Activated gamma-delta T cell (primary cell): ENCODE measurements around the gene PRDM11.

Source experiments
- DNase-seq: peaks from one replicate; lab custom pipeline; 2025; lab: John Stamatoyannopoulos, UW

Gene PRDM11

DNA sequence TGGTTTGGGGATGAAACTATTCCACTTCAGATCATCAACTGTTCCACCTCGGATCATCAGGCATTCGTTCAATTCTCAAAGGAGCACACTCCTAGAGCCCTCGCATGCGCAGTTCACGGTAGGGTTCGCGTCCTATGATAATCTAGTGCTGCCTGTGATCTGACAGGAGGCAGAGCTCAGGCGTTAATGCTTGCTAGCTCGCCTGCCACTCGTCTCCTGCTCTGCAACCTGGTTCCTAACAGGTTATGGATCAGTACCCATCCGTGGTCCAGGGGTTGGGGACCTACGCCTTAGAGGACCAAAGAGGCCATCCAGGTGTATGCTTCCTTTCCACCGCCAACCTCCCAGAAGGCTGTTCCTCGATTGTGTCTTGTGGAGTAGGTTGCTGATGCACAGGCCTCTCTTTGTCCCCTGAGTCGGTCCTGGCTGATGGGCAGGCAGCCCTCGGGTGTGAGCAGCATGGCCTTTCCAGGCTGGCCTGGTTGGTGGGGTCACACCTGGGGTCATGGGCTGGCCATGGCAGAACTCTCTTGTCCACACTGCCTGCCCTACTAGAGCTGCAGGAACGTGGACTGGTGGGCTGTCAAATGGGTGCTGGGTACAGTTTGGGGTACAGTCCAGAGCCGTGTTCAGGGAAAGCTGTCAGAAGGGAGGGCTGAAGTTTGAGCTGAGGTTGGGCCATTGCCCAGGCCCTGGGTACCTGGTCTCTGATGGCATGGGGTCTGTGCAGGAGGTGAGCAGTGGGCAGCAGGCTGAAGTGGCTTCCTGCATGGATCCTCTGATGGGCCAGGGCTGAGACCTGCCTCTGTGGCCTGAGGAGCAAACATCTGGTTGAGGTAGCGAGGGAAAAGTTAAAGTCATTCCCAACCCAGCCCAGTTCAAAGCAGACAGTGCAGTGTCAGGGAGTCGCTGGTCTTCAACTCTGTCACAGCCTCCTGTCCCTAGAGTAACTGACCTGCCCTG lies 11.1 kb downstream of the PRDM11 start:
- no peak for DNase-seq

DNA sequence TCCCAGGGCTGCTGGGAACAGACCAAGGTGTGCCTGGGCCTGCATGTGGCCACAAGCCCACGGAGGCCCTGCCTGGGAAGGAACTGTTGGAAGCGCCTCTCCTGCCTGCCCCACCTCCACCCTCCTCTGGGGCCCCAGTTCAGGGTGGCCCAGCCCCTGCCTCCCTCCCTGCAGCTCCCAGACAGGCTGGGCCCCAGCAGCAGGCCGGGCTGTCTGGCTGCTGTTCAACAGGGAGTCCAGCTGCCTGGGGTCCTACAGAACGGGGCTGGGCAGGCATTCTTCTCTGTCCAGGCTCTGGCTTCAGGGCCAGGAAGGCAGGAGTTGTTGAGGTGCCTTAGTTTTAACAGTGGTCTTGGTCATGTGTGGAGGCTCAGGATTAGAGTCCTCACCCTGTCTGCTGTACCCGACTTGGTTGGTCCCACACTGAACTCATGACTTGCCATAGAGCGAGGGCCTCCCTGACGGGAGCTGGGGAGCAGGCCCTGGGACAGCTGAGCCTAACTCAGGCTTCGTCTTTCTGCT lies 11.8 kb downstream of the PRDM11 start:
- DNase-seq: no peak

DNA sequence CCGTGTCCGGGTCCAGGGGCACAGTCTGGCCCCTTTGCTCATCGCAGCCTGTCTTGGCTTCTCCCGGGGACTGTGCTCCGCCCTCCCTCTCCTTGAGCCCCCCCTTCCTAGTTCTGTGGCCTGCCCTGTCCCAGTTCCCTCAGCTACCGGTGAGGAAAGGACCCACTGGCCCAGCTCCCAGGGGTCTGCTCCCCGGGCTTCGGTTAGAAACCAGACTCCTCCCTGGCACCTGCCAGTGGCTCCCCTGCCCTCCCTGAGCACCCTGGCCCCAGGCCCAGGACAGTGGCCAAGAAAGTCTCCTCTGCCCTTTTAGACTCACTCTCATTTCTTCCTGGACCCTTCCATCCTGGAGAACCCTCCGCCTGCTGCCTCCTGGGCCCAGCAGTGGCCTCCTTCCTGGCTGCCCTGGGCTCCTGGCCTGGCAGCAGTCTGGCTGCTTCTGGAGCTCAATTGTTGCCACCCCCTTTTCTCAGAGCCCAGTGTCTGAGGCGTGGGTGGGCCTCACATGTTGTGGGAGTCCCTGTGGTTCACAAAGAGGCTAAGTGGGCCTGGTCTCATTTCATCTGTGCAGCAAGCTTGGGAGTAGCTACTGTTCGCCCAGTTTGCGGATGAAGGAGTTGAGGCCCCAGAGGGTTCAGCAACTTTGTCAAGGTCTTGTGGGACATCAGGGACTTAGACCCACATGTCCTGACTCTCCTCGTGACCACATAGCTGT lies 12.6 kb downstream of the PRDM11 start:
- DNase-seq: no peak

DNA sequence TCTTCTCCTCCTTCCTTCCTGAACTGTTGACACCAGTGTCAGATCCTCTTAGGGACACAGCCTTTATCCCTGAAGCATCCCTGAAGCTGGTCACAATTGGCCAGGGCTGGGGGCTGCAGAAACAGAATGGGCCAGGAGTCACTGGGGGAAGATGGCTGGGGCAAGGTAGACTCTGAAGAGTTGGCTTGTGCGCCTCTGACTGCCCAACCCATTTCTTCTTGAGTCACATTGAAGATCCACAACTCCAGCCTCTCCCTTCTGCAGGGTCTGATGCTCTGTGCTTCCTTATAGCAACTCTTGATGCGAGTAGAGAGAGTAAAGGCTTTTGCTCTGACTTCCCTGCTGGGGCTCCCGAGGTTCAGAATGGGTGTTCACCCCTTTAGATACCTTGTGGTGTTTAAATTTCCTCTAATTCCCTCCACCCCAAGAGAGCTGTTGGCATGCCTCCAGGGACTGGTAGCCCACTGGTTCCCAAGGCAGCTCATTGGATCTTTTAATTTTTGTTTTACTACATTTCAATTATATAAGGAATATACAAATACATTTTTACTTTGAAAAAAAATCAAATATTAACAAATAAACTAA lies 13.4 kb downstream of the PRDM11 start:
- DNase-seq: no peak

DNA sequence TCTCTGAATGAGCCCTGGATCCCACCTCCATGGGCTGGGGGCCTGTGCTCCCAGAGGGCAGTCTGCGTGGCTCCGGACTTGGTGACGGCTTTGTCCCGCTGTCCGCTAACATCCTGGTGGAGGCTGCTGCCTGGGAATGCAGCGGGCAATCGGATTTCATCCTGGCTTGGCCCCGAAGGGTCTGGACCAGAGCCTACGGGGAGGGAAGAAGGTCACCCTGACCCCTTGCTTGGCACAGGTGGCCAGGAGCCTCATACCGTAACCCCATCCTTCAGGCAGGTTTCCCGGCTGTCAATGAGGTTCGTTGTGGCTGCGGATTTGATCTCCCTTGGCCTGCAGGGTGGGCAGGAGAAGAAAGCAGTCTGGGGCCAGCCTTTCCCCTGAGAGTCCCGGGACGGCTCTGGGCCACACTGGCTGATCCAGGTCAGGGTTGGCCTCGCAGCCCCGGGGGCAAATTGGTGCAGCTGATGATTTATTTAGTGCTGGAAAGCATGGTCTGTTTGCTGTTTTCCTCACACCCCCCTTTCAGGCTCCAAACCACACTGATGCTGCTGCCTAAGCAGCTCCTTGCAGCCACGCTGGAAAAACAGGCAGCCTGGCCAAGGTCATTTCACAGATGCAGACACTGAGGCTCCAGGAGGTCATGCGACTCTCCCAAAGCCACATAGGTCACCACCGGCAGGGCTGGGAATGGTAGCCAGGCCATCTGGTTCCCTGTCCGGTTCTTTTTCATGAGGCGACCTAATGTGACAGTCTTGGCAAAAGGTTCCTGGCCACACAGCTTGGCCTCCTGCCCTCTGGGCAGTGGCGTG lies 15.0 kb downstream of the PRDM11 start:
- DNase-seq: no peak

DNA sequence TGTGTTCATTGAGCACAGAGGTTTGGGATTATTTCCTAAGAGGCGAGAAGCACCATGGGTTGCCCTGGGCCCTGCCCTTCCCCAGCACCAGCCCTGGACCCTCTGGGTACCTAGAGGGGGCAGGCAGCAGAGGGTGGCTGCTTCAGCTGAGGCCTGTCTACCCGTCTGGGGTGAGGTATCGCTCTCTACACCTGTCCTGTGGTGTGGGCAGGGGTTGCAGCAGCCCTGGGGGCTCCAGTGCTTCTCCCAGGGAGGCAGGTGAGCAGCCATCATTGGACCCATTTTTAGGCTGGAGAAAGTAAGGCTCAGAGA lies 15.6 kb downstream of the PRDM11 start:
- DNase-seq: no peak

DNA sequence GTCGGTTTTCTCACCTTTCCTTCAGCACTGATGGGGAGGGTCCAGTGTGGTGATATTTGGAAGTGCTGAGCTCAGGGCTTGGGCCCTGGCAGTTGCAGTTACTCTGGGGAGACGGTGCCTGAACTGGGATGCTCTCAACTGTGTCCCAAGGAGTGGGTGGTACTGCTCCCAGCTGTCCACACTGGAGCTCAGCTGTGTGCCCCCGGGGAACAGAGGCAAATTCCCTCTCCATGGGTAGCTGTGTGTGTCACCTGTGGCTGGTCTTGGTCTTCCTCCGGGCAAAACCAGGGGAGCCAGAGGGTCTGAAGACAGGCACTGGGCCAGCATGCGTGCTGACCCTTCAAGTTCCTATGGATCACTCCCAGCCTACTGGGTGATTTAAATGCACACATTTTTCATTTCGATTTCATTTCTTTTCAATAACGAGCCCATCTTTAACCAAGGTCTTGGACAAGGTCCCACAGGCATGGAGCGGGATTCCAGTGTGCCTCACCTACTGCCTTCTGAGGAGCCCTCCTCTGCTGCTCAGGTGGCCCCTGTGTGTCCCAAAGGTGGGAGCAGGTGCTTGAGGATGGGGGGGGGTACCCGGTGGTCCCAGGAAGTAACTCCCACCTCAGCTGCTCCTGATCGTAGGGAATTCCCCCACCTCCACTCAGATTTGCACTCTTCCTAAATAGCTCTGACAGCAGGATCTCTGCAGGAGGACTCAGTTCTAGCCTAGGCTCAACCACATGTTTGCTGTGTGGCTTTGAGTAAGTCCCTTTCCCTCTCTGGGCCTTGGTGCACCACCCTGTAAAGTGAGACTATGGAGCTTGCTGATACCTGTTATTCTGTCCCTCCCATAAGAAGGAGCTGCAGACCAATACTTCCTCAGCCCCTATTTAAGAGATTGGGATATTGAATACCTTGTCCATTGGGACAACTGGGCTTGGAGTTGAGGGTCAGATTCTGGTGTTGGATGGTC lies 16.8 kb downstream of the PRDM11 start:
- DNase-seq: no peak

DNA sequence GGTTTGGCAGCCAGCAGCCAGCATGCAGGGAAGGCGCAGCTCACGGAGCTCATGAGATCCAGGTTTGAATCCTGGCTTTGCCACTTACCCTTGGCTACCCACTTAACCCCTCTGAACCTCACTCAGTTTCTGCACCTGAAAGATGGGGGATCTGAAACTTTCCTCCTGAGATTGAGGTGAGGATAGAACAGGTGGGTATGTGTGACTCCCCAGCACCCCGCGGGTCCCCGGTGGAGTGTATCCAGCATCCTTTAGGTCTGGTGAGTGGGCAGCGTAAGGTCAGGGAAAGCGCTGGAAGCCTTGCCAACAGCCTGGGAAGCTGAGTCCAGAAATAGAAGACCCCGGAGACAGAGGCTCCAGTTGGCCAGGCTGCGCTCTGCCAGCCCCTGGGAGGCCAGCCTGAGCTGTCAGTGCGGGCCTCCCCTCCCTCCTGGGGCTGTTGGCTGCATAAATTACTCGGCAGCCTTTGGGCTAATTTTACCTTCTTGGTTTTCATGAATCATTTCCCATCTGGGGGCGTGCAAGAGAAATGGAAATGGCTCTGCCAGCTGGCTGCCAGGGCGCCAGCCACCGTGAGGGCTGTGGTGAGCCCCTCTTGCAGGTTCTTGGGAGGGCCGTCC lies 17.6 kb downstream of the PRDM11 start:
- no peak for DNase-seq

DNA sequence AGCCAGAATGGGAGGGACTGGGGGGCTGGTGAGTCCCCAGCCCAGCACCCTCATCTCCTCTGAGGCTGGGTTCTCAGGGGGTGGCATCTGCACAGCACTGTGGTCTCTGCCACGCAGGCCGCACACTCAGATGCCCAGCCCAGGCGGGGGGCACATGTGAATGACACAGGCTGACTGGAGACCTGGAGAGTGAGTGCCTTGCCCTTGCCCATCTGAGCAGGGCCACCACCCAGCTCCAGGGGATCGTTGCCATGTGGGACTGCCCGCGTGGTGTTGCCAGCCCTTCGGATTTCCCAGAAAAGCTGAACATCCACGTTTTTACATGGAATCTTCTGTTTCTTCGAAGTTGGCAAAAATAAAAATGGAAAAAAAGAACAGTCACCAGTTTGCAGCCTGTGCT lies 18.9 kb downstream of the PRDM11 start:
- no peak for DNase-seq

DNA sequence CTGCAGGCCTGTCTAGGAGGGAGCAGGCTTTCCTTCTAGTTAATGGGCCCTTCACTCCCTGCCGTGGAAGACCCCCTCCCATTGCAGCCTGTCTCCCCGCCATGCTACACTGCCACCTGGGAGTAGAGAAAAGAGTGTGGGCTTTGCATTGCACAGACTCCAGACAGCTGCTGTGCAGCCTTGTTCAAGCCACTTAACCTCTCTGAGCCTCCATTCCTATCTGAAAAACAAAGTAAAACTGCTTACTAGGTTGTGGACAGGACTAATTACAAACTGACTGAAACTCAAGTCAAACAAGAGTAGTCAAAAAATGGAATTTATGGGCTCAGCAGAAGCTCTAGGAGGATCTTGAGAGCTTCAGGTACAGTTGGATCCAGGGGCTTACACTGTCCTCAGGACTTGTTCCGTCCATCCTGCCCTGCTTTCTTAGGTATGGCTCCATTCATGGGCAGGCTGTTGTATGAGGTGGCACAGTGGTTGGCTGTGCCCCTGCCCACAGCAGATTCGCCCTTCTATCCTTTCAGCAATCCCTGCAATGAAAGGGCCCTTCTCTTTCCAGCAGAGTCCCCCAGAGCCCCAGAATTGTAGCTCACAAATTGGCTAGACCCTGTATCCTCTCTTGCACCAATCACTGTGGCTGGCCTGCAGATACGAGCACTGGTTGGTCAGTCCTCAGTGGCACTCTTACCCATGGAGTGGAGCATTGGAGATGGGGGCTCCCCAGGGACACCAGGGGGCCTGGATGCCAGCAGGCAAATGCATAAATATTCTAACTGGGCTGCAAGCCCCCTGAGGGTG lies 19.6 kb downstream of the PRDM11 start:
- DNase-seq: no peak

DNA sequence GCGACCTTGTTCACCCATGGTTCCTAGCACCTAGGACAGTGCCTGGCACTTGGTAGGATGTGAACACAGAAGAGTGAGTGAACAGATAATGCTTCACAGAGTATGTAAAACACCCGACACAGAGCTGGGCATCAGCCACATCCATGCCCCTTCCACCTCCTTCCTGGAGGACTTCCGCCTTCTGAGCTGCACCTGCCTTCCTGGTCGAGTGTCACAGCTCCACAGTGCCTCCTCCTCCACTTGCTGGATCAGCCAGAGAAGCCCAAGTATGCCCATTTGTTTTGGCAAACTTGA lies 20.1 kb downstream of the PRDM11 start:
- no peak for DNase-seq

DNA sequence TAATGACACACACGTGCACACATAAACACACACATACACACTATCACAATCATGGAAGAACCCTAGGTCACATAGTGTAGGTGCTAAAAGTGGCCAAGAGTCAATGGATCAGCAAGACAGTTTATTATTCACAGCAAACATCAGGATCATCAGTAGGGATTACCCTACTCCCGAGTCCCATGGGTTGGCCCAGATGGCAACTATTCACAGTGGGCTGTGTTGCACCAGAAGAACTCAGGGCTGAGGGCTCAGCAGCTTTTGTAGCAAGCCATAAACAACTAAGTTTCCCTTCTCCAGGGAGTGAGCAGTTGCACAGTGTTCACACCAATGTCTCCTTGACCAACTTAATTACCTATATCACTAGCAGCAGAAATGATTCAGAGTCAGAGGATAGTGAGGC lies 20.8 kb downstream of the PRDM11 start:
- DNase-seq: no peak

DNA sequence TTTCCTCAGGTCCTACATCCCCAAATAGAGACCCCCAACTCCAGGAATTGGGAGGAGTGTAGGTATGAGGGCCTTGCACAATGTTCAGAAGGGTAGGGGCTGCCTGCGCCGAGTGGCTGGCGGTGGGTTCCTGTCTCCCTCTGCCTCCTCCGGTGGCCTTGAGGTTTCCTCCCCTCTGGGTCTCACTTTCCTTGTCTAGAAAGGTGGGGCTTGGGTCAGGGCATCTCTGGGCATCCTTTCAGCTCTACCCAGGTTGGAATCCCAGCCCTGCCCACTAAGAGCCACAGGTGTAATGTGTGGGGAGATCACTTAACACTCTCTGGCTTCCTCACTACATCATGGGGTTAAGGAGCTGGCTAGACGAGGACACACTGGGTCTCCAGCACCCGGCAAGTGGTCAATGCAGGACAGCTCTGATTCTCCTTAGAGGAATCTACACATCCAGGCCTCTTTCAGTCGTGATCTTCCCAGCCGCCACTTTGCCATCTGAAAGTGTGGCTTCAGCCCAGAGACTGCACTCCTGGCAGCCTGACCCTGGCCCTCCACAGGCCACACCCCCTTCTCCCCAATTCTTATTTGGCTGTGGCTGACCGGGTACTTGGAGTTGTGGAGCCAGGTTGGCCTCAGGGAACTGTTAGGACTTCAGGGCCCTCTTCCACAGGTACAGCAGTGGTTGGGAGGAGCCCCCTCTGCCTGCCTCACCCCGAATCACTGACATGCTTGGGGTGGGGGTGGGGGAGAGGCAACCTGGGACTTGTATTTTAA lies 22.1 kb downstream of the PRDM11 start:
- no peak for DNase-seq

DNA sequence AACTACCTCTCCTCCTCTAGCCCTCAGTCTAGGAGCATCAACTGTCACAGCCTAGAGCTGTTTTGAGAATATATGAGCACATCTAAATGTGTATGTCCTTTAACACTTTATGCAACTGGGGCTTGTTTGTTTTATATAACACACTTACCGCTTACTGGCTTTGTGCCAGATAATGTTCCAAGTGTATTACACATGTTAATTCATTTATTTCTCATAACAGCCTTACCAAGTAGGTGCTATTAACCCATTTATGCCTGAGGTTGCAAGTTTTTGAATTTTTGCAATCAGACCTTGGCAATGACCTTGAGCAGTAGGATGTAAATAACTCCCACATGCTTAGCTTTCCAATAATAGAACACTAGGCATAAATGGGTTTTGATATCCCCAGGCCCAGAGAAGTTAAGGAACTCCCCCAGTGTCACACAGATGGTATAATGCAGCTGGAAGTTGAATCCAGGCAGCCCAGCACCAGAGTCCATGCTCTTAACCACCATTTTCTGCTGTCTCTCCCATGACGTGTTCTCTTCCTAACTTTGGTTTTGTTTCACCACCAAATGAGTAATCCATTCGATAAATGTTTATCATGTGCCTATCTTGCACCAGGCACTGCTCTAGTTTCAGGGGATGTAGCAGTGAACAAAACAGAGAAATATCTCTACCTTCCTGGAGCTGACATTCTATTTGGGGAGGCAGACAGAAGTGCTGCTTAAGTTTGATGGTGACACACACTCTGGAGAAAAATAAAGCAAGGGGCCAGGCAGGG lies 23.1 kb downstream of the PRDM11 start:
- no peak for DNase-seq

DNA sequence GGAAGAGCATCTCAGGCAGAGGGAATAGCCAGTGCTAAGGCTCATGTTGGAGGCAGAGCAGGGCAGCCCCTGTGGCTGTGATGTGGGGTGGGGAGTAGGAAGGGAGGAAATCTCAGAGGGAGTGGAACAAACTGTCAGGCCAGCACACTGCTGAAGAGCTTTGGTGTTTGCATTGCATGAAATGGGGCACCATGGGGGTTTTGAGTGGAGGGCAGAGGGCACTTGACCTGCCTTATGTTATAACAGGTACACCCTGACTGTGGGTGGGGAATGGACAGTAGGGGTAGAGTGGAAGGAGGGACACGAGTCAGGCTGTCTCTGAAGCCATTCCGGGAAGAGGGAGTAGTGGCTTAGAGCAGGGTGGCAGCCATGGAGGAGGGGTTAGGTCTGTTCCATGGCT lies 24.0 kb downstream of the PRDM11 start:
- no peak for DNase-seq

DNA sequence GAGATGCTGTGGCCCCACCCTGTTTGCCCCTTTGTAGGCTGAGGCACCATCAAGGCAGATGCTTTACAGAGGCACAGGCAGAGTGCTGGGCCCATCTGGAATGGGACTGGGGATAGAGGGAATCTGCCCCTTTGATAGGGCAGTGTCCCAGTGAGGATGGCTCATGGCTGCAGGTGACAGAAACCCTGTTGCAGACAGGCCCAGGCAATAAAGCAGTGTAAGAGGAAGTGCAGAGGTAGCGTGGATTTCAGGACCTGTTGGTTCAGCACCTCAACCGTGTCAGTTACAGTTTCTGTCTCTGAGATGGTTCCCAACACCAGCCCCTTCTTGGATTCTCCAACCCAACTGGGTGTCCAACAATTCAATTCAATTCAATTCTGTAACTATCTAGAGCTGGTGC lies 25.1 kb downstream of the PRDM11 start:
- no peak for DNase-seq

DNA sequence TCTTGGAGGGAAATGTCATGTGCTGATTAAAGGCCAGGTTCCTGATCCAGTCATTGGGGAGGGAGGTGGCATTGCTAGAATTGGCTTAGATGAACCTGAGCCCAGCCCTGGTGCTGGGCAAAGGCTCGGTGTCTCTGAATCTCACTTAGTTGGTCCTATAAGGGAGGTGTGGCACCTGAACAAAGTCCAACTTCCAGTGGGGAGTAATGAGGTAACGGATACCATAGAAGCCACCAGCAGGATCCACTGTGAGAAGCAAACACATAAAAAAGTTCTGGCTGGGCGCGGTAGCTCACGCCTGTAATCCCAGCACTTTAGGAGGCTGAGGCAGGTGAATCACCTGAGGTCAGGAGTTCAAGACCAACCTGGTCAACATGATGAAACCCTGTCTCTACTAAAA lies 26.6 kb downstream of the PRDM11 start:
- DNase-seq: no peak

DNA sequence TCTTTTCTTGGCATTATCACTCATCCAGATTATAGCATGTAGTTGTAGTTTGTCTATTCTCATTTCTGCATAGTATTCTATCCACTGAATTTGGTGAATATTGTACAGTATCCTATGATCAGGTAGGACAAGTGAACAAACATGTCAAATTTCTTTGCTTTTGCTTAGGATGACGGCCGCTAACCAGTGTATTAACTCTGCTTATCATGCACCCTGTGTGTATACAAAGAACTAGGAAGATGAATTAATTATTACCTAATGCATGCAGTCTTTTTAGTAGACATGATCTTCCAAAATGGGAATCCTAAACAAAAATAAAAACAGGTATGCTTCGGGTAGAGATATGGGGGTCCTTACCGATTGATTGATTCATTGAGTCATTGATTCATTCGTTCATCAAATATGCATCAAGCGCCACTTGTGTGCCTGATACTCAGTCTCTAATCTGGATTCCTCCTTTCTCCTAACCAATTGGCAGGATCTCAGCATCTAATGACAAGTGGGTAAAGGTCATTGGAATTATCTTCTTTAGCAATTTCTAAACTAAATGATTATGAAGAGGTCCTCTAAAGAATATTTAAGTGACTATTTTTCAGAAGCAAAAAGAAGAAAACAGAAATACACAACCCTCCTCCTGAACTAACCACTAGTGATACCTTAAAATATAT lies 27.9 kb downstream of the PRDM11 start:
- no peak for DNase-seq
